Glomerular endothelial cell (primary cell): ENCODE results near the gene EIF5A2. TPM values are rescaled to one million over a fixed set of nuclear protein-coding genes. Genes with fewer than 3 reads are reported as not detected.
A peak's percentile ranks its signal among the peaks of the same experiment; 100 is the strongest.
"Not testable (repeated sequence)": the region's sequence is repeated elsewhere in the genome, so short reads cannot be mapped to it uniquely, and the experiment has no call there.

Experiments used
- DNase-seq: peaks from one replicate; pipeline ENCODE4 v3.0.0-alpha.2; 2011; ENCODE audit warnings: low read depth, low spot score; ENCODE audit errors: extremely low read depth
- total RNA-seq: library from RNA; depleted of rRNA; stranded (reverse); fragments of >200 nt; gene quantifications from 2 replicates; pipeline ENCODE4 v1.2.3, GENCODE V29; 2015

Gene EIF5A2
- 7.5 and 7.6 TPM in 2 replicates for total RNA-seq

DNA sequence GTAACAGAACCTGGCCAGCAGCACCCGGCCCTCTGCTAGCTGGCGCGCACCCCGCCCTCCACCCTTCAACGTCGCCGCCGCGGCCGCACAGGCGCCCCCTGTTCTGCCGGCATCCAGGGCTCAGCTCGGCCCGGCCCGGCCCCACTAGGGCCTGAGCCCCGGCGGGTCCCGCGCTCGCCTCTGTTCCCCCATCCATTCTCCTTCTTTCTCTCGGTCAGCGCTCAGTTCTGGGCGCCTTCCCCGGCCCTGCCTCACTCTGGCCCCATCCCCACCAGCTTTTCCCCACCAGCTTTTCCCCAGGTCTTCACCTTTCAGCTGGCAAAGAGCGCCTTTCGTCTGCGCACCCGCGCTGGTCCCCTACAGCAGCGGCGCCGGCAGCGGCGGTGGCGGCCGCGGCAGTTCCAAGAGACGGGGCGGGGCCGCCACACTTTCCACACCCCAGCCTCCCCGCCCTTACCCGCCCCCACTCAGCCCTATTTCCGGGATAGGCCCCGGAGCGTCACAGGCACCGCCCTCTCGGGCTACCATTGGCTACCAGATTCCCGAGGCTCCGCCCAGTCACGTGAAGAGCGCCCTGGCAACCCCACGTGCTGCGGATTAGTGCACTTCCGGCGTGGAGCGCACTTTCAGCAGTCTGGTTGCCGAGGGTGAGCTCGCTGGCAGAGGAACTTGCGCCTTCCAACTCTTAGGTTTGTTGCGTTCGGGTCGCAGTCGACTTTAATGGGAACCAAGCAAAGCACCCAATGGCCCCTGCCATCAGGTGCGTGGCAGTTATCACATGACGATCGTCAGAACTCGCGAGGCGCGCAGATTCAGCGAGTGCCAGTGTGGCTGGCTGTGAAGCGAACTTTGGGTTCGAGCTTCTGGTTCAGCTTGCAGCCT, at the start of gene EIF5A2:
Gene EIF5A2 (minus strand): TSS at position 403 of the 882 bp plus-strand sequence. CDS start 831 bp downstream, outside the sequence.
- peak; percentile 45 for DNase-seq

GRCh38 chr3:170956647-170957046, 48.2 kb upstream of the EIF5A2 start:
- no peak for DNase-seq

GRCh38 chr3:170953736-170954135, 45.3 kb upstream of the EIF5A2 start:
- no peak for DNase-seq

DNA sequence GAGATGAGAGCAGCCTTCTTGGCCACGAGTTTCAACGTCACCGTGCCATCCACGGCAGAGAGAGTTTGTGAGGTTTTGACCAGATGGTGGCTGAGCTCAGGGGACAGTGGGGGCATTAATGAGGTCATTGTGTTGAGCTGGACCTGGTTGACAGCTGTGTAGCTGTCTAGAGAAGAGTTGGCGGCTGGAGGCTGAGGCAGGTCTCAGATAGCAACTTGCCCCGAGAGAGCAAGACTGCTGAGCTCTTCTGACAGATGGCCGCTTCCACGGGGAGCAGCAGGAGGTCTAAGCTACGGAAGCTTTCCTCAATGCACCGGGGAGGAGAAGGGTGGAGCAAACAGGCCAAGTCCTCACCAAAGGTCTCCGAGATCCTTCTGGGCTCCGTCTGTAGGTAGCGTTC, 44.8 kb upstream of the EIF5A2 start:
- DNase-seq: no peak

GRCh38 chr3:170949211-170949610, 40.8 kb upstream of the EIF5A2 start:
- DNase-seq: no peak

- DNase-seq: no peak
These were observed 38.8 kb upstream of the EIF5A2 start for GRCh38 chr3:170947018-170947769.

- DNase-seq: no peak
These were observed 33.6 kb upstream of the EIF5A2 start for GRCh38 chr3:170942011-170942410.

GRCh38 chr3:170941551-170941950, 33.1 kb upstream of the EIF5A2 start:
- DNase-seq: peak; percentile 34

GRCh38 chr3:170933039-170933438, 24.6 kb upstream of the EIF5A2 start:
- not testable (repeated sequence) for DNase-seq

DNA sequence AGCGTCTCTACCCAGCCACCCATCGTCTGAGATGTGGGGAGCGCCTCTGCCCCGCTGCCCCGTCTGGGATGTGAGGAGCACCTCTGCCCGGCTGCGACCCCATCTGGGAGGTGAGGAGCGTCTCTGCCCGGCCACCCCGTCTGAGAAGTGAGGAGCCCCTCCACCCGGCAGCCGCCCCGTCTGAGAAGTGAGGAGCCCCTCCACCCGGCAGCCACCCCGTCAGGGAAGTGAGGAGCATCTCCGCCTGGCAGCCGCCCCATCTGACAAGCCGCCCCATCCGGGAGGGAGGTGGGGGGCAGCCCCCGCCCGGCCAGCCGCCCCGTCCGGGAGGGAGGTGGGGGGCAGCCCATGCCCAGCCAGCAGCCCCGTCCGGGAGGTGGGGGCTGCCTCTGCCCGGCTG, 15.1 kb upstream of the EIF5A2 start:
- not testable (repeated sequence) for DNase-seq

- no peak for DNase-seq
These were observed 10.3 kb upstream of the EIF5A2 start for GRCh38 chr3:170918715-170919114.

- no peak for DNase-seq
These were observed 6.3 kb upstream of the EIF5A2 start for GRCh38 chr3:170914690-170915089.

- DNase-seq: no peak
These were observed 5.8 kb upstream of the EIF5A2 start for GRCh38 chr3:170914212-170914611.

DNA sequence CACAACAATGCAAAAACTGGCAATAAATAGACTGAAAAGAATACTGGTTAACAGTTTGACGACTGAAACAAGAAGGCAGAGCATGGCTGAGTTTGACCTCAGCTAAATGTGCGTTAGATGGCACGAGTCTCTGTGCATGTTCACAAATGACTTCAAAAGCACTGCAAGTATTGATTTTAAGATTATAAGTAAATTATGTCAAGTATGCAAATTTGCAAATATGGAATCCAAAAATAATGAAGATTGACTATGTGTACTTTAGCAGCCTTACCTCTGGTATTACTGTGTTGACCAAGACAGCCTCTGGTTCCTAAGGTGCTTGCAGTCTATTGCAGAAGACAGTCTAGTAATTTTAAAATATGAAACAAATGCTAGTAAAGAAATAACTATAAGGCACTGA, 2.6 kb upstream of the EIF5A2 start:
- DNase-seq: no peak

DNA sequence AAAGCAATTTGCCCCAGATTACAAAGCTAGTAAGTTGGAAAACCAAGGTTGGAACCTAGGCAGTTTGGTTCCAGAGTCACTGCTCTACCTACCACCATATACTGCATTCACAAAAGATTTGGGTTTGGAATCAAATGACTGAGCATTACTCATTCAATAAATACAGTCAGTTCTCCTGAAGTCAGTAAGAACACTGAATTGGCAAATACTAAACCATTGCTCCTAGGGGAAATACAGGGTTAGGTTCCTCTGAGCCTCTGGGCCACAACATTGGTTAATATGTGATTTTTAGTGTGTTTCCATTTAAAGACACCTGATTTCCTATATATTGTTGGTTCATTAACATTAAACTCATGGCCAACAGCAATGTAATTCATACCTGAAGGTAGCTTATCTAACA, 2.1 kb upstream of the EIF5A2 start:
- no peak for DNase-seq

DNA sequence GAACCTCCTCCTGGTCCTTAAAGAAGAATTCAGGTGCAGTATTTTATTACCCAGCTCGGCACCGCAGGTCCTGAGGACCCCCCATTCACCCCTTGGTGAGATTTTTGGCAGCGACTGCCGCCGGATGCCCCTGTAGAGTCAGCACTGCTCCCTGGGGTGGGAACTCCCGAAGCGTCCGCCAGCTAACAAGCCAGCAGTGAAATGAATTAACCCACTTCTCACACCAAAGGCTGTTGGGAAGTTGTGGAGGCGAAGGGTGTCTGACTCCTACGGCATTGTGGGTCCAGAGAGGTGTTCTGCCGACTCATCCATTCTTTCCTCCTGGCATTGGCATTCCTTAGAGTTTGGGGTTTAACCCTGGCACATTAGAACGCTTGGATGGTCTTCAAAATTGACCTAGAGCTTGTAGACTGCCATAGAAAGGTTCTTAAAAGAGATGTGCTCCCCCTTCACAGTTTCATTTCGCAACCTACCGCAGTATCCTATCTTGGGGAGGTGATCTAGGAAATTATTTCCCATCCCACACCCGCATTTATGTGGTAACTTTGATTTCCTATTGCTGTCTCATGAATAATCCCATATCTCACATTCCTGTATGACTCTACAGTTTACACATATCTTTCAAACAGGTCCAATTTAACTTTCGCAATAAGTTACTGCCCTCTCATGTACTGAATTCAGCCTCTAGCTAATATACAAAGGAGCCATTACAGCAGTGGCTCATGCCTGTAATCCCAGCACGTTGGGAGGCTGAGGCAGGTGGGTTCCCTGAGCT, 879 bp upstream of the EIF5A2 start:
- DNase-seq: no peak

- DNase-seq: no peak
These were observed 701 bp downstream of the EIF5A2 start for GRCh38 chr3:170907637-170908234.

- no peak for DNase-seq
These were observed 2.6 kb downstream of the EIF5A2 start for GRCh38 chr3:170905862-170906261.

DNA sequence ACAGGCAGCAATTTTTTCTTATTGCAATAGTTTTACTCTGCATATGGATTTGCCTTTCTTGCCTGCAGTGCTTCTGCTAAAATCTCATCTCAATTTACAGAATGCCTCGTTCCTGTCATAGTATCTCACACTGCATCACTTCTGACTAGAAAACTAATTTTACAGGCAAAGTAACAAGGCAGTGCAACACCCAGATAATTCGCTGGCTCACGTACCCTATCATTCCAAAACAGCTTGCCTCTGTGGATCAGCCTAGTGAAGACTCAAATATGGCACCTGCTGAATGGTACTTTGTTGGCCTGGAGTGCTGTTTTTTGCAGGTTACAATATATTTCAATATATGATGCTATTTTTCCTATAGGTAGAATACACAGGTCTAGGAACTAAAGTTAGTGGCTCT, 5.3 kb downstream of the EIF5A2 start:
- DNase-seq: no peak

- no peak for DNase-seq
These were observed 9.0 kb downstream of the EIF5A2 start for GRCh38 chr3:170899455-170899854.

- no peak for DNase-seq
These were observed 10.5 kb downstream of the EIF5A2 start for GRCh38 chr3:170897978-170898377.
